CD4-positive, alpha-beta T cell (primary cell): ENCODE data around the gene GPR27. TPM values are rescaled to one million over a fixed set of nuclear protein-coding genes. Genes with fewer than 3 reads are reported as not detected.

Experiments
- ATAC-seq: fragments of 200-7000 bp; cut with Tn5 transposase; one replicate; pipeline ENCODE4 v1.10.0; 2022; ENCODE audit warnings: mild to moderate bottlenecking; ENCODE audit not compliant: poor library complexity
- CTCF ChIA-PET: fragments of 350-600 bp; sonication (Branson Sonifier 250); formaldehyde crosslinking; loops from one replicate; lab custom pipeline; 2021; ENCODE audit warnings: antibody characterized with exemption, inconsistent platforms; lab: Charles Lee
- POLR2A ChIA-PET: fragments of 350-600 bp; sonication (Branson Sonifier 250); formaldehyde crosslinking; loops from one replicate; lab custom pipeline; 2021; ENCODE audit warnings: antibody characterized with exemption, inconsistent platforms; lab: Charles Lee
- DNase-seq, 14 experiments: peaks; one replicate each; pipeline ENCODE4 v3.0.0-alpha.2; 2013 to 2020; ENCODE audit warnings: mixed read lengths in 2 of 14
- H3K27ac ChIP-seq, 2 donors: one replicate each; pipeline versions ENCODE4 v1.5.1 to v1.7.0; 2013; ENCODE audit warnings: low read length in 2 of 2, low read depth in 1 of 2, mild to moderate bottlenecking in 1 of 2
- H3K27me3 ChIP-seq, 2 experiments: 1 replicate in 1 of 2; 2 replicates in 1 of 2; pipeline versions ENCODE4 v1.6.1 to v1.7.0; 2013; ENCODE audit warnings: low read length in 2 of 2, control low read depth in 1 of 2, mild to moderate bottlenecking in 1 of 2, moderate library complexity in 1 of 2; ENCODE audit not compliant: insufficient read depth in 2 of 2, control insufficient read depth in 1 of 2
- H3K36me3 ChIP-seq: one replicate; pipeline ENCODE4 v1.6.1; 2013; ENCODE audit warnings: low read length, control low read depth; ENCODE audit not compliant: insufficient read depth
- H3K4me1 ChIP-seq: one replicate; pipeline ENCODE4 v1.6.1; 2013; ENCODE audit warnings: low read length, control low read depth; ENCODE audit not compliant: insufficient read depth
- H3K4me3 ChIP-seq: one replicate; pipeline ENCODE4 v1.5.1; 2013; ENCODE audit warnings: mild to moderate bottlenecking, low read length, moderate library complexity
- H3K9me3 ChIP-seq, 2 experiments: 1 replicate in 1 of 2; 2 replicates in 1 of 2; pipeline versions ENCODE4 v1.6.1 to v1.7.0; 2013; ENCODE audit warnings: low read length in 2 of 2, mild to moderate bottlenecking in 2 of 2, control low read depth in 1 of 2, moderate library complexity in 1 of 2; ENCODE audit not compliant: control insufficient read depth in 1 of 2, insufficient read depth in 1 of 2
- H3K27ac Mint-ChIP-seq: one replicate; pipeline ENCODE4 v1.8.0; 2020; ENCODE audit warnings: mixed read lengths
- H3K27me3 Mint-ChIP-seq: one replicate; pipeline ENCODE4 v1.8.0; 2021; ENCODE audit warnings: mixed read lengths
- H3K36me3 Mint-ChIP-seq: one replicate; pipeline ENCODE4 v1.8.0; 2021; ENCODE audit warnings: low read depth, mixed read lengths
- H3K4me1 Mint-ChIP-seq: one replicate; pipeline ENCODE4 v1.8.0; 2021; ENCODE audit warnings: low read depth, mixed read lengths
- H3K4me3 Mint-ChIP-seq: one replicate; pipeline ENCODE4 v1.8.0; 2020; ENCODE audit warnings: mild to moderate bottlenecking, mixed read lengths
- H3K9me3 Mint-ChIP-seq: one replicate; pipeline ENCODE4 v1.8.0; 2020; ENCODE audit warnings: mixed read lengths
- intact Hi-C, 2 experiments: fragments of 100-400 bp; cut with DNase I in 1 of 2; cut with micrococcal nuclease in 1 of 2; formaldehyde crosslinking; loops; one replicate each; pipeline versions ENCODE4 v1.15.1 to v1.9.0; 2023 to 2025; cut with DNase I, micrococcal nuclease
- total RNA-seq, 174 experiments: library from RNA in 2 of 174; stranded (reverse) in 2 of 174; gene quantifications; one replicate each; pipeline ENCODE4 v1.2.3 and lab custom pipeline; 2021 to 2026
- TF ChIP-seq, protein P1 (sequence below): fragments of 200-600 bp; IDR thresholded peaks from one replicate; pipeline ENCODE4 v1.8.0; 2022; ENCODE audit warnings: antibody characterized with exemption, mild to moderate bottlenecking

The GPR27 gene
- total RNA-seq, 2 experiments from 2014 or later: 0.84 to 1.1 TPM

GRCh38 chr3:71797455-71797854 is 43.8 kb downstream of the GPR27 start:
- POLR2A ChIA-PET: no interaction called here
- Mint-ChIP-seq H3K27me3 (peaks cover 12% of the 10 kb centered on the region), H3K36me3 (no peaks in the 10 kb centered on the region), H3K4me3 (no peak overlapping the region), H3K9me3 (no peaks in the 10 kb centered on the region), H3K4me1 (no peaks in the 10 kb centered on the region), H3K27ac (no peak overlapping the region)
- H3K27me3 ChIP-seq: peaks cover 0 to 3% of the 10 kb centered on the region in 2 experiments
- no peaks in the 10 kb centered on the region for H3K36me3 ChIP-seq
- intact Hi-C loops: no loop called here
- no peak for ATAC-seq
- DNase-seq: no peak
- no peak overlapping the region for H3K27ac ChIP-seq
- no peaks in the 10 kb centered on the region for H3K4me1 ChIP-seq
- H3K4me3 ChIP-seq: no peak overlapping the region
- no peaks in the 10 kb centered on the region for H3K9me3 ChIP-seq
- TF ChIP-seq, protein P1, sequence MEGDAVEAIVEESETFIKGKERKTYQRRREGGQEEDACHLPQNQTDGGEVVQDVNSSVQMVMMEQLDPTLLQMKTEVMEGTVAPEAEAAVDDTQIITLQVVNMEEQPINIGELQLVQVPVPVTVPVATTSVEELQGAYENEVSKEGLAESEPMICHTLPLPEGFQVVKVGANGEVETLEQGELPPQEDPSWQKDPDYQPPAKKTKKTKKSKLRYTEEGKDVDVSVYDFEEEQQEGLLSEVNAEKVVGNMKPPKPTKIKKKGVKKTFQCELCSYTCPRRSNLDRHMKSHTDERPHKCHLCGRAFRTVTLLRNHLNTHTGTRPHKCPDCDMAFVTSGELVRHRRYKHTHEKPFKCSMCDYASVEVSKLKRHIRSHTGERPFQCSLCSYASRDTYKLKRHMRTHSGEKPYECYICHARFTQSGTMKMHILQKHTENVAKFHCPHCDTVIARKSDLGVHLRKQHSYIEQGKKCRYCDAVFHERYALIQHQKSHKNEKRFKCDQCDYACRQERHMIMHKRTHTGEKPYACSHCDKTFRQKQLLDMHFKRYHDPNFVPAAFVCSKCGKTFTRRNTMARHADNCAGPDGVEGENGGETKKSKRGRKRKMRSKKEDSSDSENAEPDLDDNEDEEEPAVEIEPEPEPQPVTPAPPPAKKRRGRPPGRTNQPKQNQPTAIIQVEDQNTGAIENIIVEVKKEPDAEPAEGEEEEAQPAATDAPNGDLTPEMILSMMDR: no peak
- CTCF ChIA-PET: no interaction called here

DNA sequence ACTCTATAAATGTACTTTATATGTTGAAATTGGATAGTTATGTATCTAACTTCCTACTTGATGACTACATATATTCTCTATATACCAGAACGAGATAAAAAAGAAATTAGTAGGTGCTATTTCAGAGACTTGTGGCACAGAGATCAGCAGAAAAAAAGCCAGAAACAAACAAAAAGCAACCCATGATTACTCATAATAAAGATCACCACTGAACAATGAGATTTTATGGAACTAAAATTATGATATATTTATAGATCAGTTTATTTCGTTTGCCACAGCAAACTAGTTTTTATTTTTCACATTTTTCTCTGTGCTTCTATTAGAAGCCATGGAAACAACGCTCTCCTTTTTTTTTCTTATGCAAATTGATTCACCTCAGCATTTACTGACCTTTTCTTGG is 46.4 kb downstream of the GPR27 start:
- ATAC-seq (no peak), DNase-seq (no peak)
- intact Hi-C loops: no loop called here
- Histone ChIP-seq H3K4me1 (no peaks in the 10 kb centered on the region), H3K27me3 (peaks cover 0 to 3% of the 10 kb centered on the region in 2 experiments), H3K4me3 (no peak overlapping the region), H3K9me3 (no peaks in the 10 kb centered on the region), H3K27ac (no peak overlapping the region), H3K36me3 (no peaks in the 10 kb centered on the region)
- Mint-ChIP-seq H3K4me1 (no peaks in the 10 kb centered on the region), H3K9me3 (no peaks in the 10 kb centered on the region), H3K36me3 (no peaks in the 10 kb centered on the region), H3K27me3 (peaks cover 12% of the 10 kb centered on the region), H3K4me3 (no peak overlapping the region), H3K27ac (no peak overlapping the region)
- CTCF ChIA-PET: no interaction called here
- TF ChIP-seq, protein P1: no peak
- POLR2A ChIA-PET: no interaction called here

DNA sequence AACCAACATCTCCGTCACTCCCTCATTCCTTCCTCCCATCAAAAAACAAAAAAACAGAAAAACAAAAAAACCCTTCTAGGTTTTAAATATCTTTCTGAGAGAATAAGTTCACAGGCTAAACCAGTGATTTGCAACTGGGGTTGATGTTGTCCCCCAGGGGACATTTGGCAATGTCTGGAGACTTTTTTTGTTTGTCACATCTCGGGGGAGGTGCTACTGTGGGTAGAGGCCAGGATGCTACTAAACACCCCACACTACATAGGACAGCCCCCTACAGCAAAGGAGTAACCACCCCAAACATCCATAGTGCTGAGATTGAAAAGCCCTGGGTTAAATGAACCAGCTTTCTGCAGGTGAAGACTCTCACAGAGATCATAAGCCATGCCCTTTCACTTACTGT is 48.3 kb downstream of the GPR27 start:
- H3K9me3 ChIP-seq: no peaks in the 10 kb centered on the region
- Mint-ChIP-seq H3K9me3 (no peaks in the 10 kb centered on the region), H3K4me1 (no peaks in the 10 kb centered on the region), H3K27ac (no peak overlapping the region), H3K4me3 (no peak overlapping the region), H3K36me3 (no peaks in the 10 kb centered on the region), H3K27me3 (peaks cover 17% of the 10 kb centered on the region)
- no peaks in the 10 kb centered on the region for H3K36me3 ChIP-seq
- H3K4me1 ChIP-seq: no peaks in the 10 kb centered on the region
- POLR2A ChIA-PET: no interaction called here
- intact Hi-C loops: no loop called here
- CTCF ChIA-PET: no interaction called here
- ATAC-seq: no peak
- peaks cover 0 to 3% of the 10 kb centered on the region in 2 experiments for H3K27me3 ChIP-seq
- DNase-seq: no peak
- TF ChIP-seq, protein P1: no peak
- no peak overlapping the region for H3K27ac ChIP-seq
- no peak overlapping the region for H3K4me3 ChIP-seq
